A549 (cell line): Measurements from ENCODE around the gene ARMC9. TPM values are rescaled to one million over a fixed set of nuclear protein-coding genes. Genes with fewer than 3 reads are reported as not detected.

Experiments used
- ATAC-seq, 2 experiments: fragments of 200-7000 bp in 1 of 2; fragments of >200 bp in 1 of 2; cut with Nextera tagmentation in 1 of 2; cut with Tn5 transposase in 1 of 2; 3 replicates each; pipeline versions ENCODE4 v1.8.0 to v1.9.1; 2018 to 2020; ENCODE audit warnings: mild to moderate bottlenecking in 1 of 2, moderate library complexity in 1 of 2
- CTCF ChIA-PET: fragments of 300-600 bp; sonication (Branson Sonifier 250); formaldehyde crosslinking; extraction: SDS; loops from one replicate; lab custom pipeline; 2021; ENCODE audit warnings: antibody characterized with exemption, inconsistent platforms; lab: Yijun Ruan, JAX
- POLR2A ChIA-PET: fragments of 350-600 bp; formaldehyde crosslinking; extraction: SDS; loops from one replicate; lab custom pipeline; 2021; ENCODE audit warnings: antibody characterized with exemption, inconsistent platforms; lab: Yijun Ruan, JAX
- DNase-seq, 2 experiments: peaks; one replicate each; pipeline versions ENCODE4 v3.0.0 to v3.0.0-alpha.2; 2011 to 2016; ENCODE audit warnings: low read depth in 1 of 2, low spot score in 1 of 2
- FAIRE-seq: peaks from 2 replicates; lab custom pipeline; 2011; peaks lifted over from hg19 to GRCh38; lab: Jason Lieb, UNC
- H3K27ac ChIP-seq, 2 experiments: fragments of >200 bp; sonication (Bioruptor Twin); formaldehyde crosslinking; 3 replicates each; pipeline ENCODE4 v1.5.1; 2016 to 2017
- H3K4me1 ChIP-seq: fragments of >200 bp; sonication (Bioruptor Twin); formaldehyde crosslinking; 3 replicates; pipeline ENCODE4 v1.6.1; 2016
- H3K4me2 ChIP-seq: fragments of >200 bp; sonication (Bioruptor Twin); formaldehyde crosslinking; 3 replicates; pipeline ENCODE4 v1.6.1; 2016
- H3K4me3 ChIP-seq: fragments of >200 bp; sonication (Bioruptor Twin); formaldehyde crosslinking; 3 replicates; pipeline ENCODE4 v1.5.1; 2016
- H3K9me3 ChIP-seq: fragments of >200 bp; sonication (Bioruptor Twin); formaldehyde crosslinking; 3 replicates; pipeline ENCODE4 v1.6.1; 2016
- BHLHE40 ChIP-seq: IDR thresholded peaks from 2 replicates; pipeline ENCODE4 v1.6.1; 2012; ENCODE audit warnings: low read depth, low read length, inconsistent platforms
- CBX8 ChIP-seq: fragments of 200-600 bp; sonication (generic); IDR thresholded peaks from 2 replicates; pipeline ENCODE4 v1.6.1; 2016
- CEBPB ChIP-seq, 2 experiments: fragments of >200 bp in 1 of 2; sonication (Bioruptor Twin) in 1 of 2; formaldehyde crosslinking in 1 of 2; IDR thresholded peaks; 2 replicates each; pipeline ENCODE4 v1.6.1; 2012 to 2016
- CHD4 ChIP-seq: fragments of 200-600 bp; sonication (generic); IDR thresholded peaks from 2 replicates; pipeline ENCODE4 v1.6.1; 2016; ENCODE audit warnings: antibody characterized with exemption, mild to moderate bottlenecking, borderline replicate concordance
- E2F6 ChIP-seq: IDR thresholded peaks from 2 replicates; pipeline ENCODE4 v1.6.1; 2012; ENCODE audit warnings: low read depth, borderline replicate concordance
- ELK1 ChIP-seq: fragments of 150-350 bp; IDR thresholded peaks from 2 replicates; pipeline ENCODE4 v1.6.1; 2014; ENCODE audit warnings: low read depth, mild to moderate bottlenecking, low read length
- FOSL2 ChIP-seq, 2 experiments: fragments of 450-650 bp in 1 of 2; fragments of >200 bp in 1 of 2; sonication (Bioruptor Twin) in 1 of 2; formaldehyde crosslinking; IDR thresholded peaks; 2 replicates each; pipeline versions ENCODE4 v1.5.0 to v1.6.1; 2016 to 2020; ENCODE audit warnings: mild to moderate bottlenecking in 1 of 2, moderate library complexity in 1 of 2
- HDAC2 ChIP-seq: fragments of 200-600 bp; sonication (generic); IDR thresholded peaks from 2 replicates; pipeline ENCODE4 v1.6.1; 2016
- HEYL ChIP-seq: fragments of 250-450 bp; sonication (Bioruptor Pico); IDR thresholded peaks from 2 replicates; pipeline ENCODE4 v1.8.0; 2021; ENCODE audit warnings: mild to moderate bottlenecking, moderate library complexity
- HOXA7 ChIP-seq: fragments of 250-450 bp; sonication (Bioruptor Pico); IDR thresholded peaks from 2 replicates; pipeline ENCODE4 v1.5.0; 2020; ENCODE audit warnings: mild to moderate bottlenecking, moderate library complexity
- JUNB ChIP-seq: fragments of >200 bp; sonication (Bioruptor Twin); formaldehyde crosslinking; IDR thresholded peaks from 2 replicates; pipeline ENCODE4 v1.6.1; 2016
- KDM5A ChIP-seq: fragments of 200-600 bp; sonication (generic); IDR thresholded peaks from 2 replicates; pipeline ENCODE4 v1.6.1; 2016; ENCODE audit warnings: antibody characterized with exemption, mild to moderate bottlenecking
- MAFK ChIP-seq: fragments of 450-650 bp; IDR thresholded peaks from 2 replicates; pipeline ENCODE4 v1.6.1; 2014; ENCODE audit not compliant: partially characterized antibody
- MAX ChIP-seq: IDR thresholded peaks from 2 replicates; pipeline ENCODE4 v1.6.1; 2012
- MAZ ChIP-seq: fragments of 150-350 bp; IDR thresholded peaks from 2 replicates; pipeline ENCODE4 v1.6.1; 2014; ENCODE audit warnings: antibody characterized with exemption, low read depth, low read length, borderline replicate concordance
- MYC ChIP-seq: IDR thresholded peaks from 2 replicates; pipeline ENCODE4 v1.6.1; 2012; ENCODE audit warnings: mild to moderate bottlenecking, inconsistent platforms, low read length, improper control_type of control experiment, borderline replicate concordance
- NFE2L2 ChIP-seq: fragments of 150-350 bp; conservative IDR thresholded peaks from 2 replicates; pipeline ENCODE4 v1.6.1; 2014; ENCODE audit warnings: low read length
- POLR2A ChIP-seq: IDR thresholded peaks from 2 replicates; pipeline ENCODE4 v1.6.1; 2012; ENCODE audit warnings: mild to moderate bottlenecking, low read length
- POLR2AphosphoS2 ChIP-seq: conservative IDR thresholded peaks from 2 replicates; pipeline ENCODE4 v1.6.1; 2012; ENCODE audit warnings: low read length, improper control_type of control experiment, inconsistent platforms
- RNF2 ChIP-seq: fragments of 200-600 bp; sonication (generic); IDR thresholded peaks from 2 replicates; pipeline ENCODE4 v1.6.1; 2016; ENCODE audit warnings: low read depth, mild to moderate bottlenecking, antibody characterized with exemption, moderate library complexity, borderline replicate concordance
- SREBF2 ChIP-seq: fragments of 450-650 bp; IDR thresholded peaks from 2 replicates; pipeline ENCODE4 v1.6.1; 2014; ENCODE audit warnings: mild to moderate bottlenecking, moderate library complexity
- TFCP2L1 ChIP-seq: fragments of 250-450 bp; sonication (Bioruptor Pico); IDR thresholded peaks from 2 replicates; pipeline ENCODE4 v1.5.0; 2021; ENCODE audit warnings: mild to moderate bottlenecking
- ZSCAN20 ChIP-seq: fragments of 250-450 bp; sonication (Bioruptor Pico); IDR thresholded peaks from 2 replicates; pipeline ENCODE4 v1.8.0; 2022; ENCODE audit warnings: mild to moderate bottlenecking, moderate library complexity
- WGBS: methylation state at CpG from one replicate; pipeline ENCODE4 v1.1.6; 2017; ENCODE audit errors: missing lambda C conversion rate; 5-methylcytosine and 5-hydroxymethylcytosine counted together
- polyA plus RNA-seq, 4 experiments: library from polyadenylated mRNA; depleted of rRNA in 3 of 4; stranded (reverse); fragments of >200 nt; fragmentation: RNase III in 1 of 4; extraction: RNeasy Plus Mini Kit Qiagen cat#74134 plus additional on column Dnase treatment in 1 of 4; gene quantifications; 2 replicates in 3 of 4; 3 replicates in 1 of 4; pipeline ENCODE4 v1.2.3, GENCODE V29; 2011 to 2017

ARMC9 gene
- polyA plus RNA-seq, 2 of the 4 experiments (the other 2 are of a cell fraction) = 12.0 to 14.1 TPM

- DNase-seq = no peak
- H3K9me3 ChIP-seq = no peaks in the 10 kb centered on the region
- no peak for TF ChIP-seq MAX
- no peak for TF ChIP-seq POLR2A
- no peak for TF ChIP-seq CEBPB (IDR thresholded peaks at IDR 0.05)
- TF ChIP-seq MAFK = no peak
- no peak for TF ChIP-seq CBX8
- no peak for TF ChIP-seq BHLHE40
- TF ChIP-seq, all 56 proteins: peak for 0
- no peak overlapping the region for H3K4me3 ChIP-seq
- ChIA-PET POLR2A (no interaction called here), CTCF (interaction anchor here (0.6 to 1.3 kb wide), 2 partner anchors 9 to 47 kb away, joined by 3 read pairs; no protein-coding TSS in a partner anchor)
- peak overlapping the region in 1 of 2 experiments; percentile 8; a peak in 3 of 6 replicates for H3K27ac ChIP-seq
- ATAC-seq (no peak), FAIRE-seq (no peak)
- H3K4me1 ChIP-seq = peaks cover 32% of the 10 kb centered on the region
- 85% methylated on average over 23 of the region's 23 CpGs for WGBS
- H3K4me2 ChIP-seq = no peak overlapping the region
Observed at GRCh38 chr2:231369580-231370428, 171.4 kb downstream of the ARMC9 start.

GRCh38 chr2:231370429-231370748 is 172.0 kb downstream of the ARMC9 start:
- no peak for FAIRE-seq
- H3K4me2 ChIP-seq = no peak overlapping the region
- peaks cover 27% of the 10 kb centered on the region for H3K4me1 ChIP-seq
- H3K9me3 ChIP-seq = no peaks in the 10 kb centered on the region
- H3K4me3 ChIP-seq = no peak overlapping the region
- POLR2A ChIA-PET = no interaction called here
- H3K27ac ChIP-seq = peak overlapping the region in 1 of 2 experiments; percentile 8; a peak in 3 of 6 replicates
- 92% methylated on average over 6 of the region's 6 CpGs for WGBS
- DNase-seq = no peak
- CTCF ChIA-PET = interaction anchor here (0.6 kb wide), 1 partner anchor 10 kb away, joined by 3 read pairs; no protein-coding TSS in a partner anchor
- no peak for ATAC-seq
- no peak for TF ChIP-seq MAZ
- TF ChIP-seq KDM5A = no peak
- TF ChIP-seq FOSL2 (IDR thresholded peaks at IDR 0.05) = no peak
- TF ChIP-seq FOSL2 (CRISPR knock-in tag; IDR thresholded peaks at IDR 0.05) = no peak
- no peak for TF ChIP-seq BHLHE40
- no peak for TF ChIP-seq CHD4
- TF ChIP-seq MAX = no peak
- TF ChIP-seq HOXA7 = no peak
- TF ChIP-seq POLR2A = no peak
- no peak for TF ChIP-seq HDAC2
- TF ChIP-seq ZSCAN20 (CRISPR knock-in tag) = no peak
- TF ChIP-seq POLR2AphosphoS2 = no peak
- no peak for TF ChIP-seq HEYL (CRISPR knock-in tag)
- no peak for TF ChIP-seq SREBF2
- no peak for TF ChIP-seq MYC
- no peak for TF ChIP-seq ELK1
- no peak for TF ChIP-seq JUNB
- TF ChIP-seq E2F6 = no peak
- no peak for TF ChIP-seq RNF2
- TF ChIP-seq TFCP2L1 = no peak
- TF ChIP-seq NFE2L2 = no peak
